DLD1 (cell line): Measurements from ENCODE around the gene USF2.

Experiments
- in situ Hi-C: cut with HindIII; loops from 2 replicates; pipeline ENCODE4 v1.10.0; 2017; ENCODE audit warnings: low sequenced_read_pairs

The USF2 gene

DNA sequence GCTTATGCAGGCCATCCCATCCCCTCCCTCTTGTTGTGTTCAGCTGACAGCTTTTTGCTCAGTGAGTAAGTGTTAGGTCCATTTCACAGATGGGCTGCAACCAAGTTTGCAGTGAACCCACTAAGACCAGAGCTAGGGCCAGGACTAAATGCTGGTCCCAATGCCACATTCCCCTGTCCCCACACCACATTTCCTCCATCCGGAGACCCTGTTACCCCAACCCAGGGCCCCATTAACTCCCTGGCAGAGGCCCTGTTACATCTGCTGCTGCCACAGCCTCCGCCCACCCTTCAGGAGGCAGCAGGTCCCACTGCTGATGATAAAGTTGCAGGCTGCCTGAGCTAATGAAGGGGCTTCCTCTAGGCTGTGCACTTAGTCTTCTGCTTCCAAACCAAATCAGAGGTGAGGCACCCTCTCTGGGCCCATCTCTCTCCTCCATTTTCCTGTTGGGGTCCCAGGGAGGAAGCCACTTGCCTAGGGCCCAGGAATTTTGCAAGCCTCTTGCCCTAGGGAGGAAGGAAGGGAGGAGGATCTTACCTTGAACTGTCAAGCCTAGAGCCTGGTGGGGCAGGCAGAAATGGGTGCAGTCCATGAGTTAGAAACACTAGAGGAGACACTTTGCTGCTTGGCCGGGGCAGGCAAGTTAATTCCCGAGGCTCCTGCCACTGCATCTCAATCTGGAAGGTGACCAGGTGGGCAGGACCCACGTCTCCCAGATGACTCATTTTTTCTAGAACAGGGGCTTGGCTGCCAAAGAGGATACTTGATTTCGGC lies 3.4 kb upstream of the USF2 start:
- in situ Hi-C loops = no loop called here

- in situ Hi-C loops = no loop called here
Observed at GRCh38 chr19:35265900-35266519, 2.8 kb upstream of the USF2 start.

- in situ Hi-C loops = no loop called here
Observed at GRCh38 chr19:35266520-35267352, 2.0 kb upstream of the USF2 start.

- in situ Hi-C loops = no loop called here
Observed at GRCh38 chr19:35267353-35267817, 1.4 kb upstream of the USF2 start.

DNA sequence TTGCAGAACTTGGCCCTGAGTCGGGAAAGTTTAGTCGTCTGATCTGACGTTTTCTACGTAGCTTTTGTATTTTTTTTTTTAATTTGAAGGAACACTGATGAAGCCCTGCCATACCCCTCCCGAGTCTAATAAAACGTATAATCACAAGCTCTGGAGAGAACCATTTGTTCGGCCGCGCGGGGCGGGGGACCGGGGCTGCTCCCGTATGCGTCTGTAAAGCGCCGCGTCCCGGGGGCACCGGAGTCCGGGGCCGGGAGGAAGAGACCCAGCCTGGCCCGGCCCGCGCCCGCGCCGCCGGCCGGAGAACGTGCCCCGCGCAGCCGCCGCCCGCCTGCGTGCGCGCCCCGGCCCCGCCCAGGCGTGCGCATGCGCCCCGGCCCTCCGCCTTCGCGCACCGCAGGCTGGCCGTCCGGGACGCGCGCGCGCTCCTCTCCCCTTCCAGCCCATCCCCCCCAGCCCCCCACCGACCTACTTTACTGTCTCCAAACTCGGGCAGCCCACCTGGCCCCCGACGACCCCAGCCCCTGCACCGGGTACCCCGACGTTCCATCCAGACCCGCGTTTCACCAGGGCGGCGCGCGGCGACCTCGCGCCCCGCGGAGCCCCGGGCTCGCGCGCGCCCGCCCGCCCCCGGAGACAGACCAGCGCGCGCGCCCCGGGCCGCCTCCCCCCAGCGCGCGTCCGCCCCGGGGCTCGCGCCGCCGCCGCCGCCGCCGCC lies 785 bp upstream of the USF2 start:
- in situ Hi-C loops = no loop called here

DNA sequence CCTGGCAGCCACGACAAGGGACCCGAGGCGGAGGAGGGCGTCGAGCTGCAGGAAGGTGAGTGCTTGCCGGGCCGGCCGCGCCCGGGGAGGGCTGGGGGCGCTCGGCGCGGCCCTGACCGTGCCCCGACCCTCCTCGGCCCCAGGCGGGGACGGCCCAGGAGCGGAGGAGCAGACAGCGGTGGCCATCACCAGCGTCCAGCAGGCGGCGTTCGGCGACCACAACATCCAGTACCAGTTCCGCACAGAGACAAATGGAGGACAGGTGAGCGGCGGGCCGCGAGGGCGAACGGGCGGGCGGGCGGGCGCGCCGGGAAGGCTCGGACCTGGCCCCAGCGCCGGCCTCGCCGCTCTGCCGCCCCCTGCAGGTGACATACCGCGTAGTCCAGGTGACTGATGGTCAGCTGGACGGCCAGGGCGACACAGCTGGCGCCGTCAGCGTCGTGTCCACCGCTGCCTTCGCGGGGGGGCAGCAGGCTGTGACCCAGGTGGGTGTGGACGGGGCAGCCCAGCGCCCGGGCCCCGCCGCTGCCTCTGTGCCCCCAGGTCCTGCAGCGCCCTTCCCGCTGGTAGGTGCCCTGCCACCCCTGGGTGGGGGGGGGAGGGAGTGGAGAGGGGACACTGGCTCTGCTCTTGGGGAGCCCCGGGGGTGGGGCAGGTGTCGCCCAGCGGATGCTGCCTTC lies 816 bp downstream of the USF2 start:
- in situ Hi-C loops = no loop called here

DNA sequence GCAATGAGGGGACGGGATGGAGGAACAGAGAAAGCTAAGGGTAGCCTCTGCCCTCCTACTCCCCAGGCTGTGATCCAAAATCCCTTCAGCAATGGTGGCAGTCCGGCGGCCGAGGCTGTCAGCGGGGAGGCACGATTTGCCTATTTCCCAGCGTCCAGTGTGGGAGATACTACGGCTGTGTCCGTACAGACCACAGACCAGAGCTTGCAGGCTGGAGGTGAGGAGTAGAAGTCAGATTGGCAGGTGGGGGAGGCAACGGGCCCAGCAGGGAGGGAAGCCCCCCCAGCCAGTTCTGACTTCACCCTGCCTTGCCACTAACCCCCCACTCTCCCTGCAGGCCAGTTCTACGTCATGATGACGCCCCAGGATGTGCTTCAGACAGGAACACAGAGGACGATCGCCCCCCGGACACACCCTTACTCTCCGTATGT lies 1.6 kb downstream of the USF2 start:
- in situ Hi-C loops = no loop called here

GRCh38 chr19:35271546-35271945 lies 2.8 kb downstream of the USF2 start:
- in situ Hi-C loops = no loop called here

DNA sequence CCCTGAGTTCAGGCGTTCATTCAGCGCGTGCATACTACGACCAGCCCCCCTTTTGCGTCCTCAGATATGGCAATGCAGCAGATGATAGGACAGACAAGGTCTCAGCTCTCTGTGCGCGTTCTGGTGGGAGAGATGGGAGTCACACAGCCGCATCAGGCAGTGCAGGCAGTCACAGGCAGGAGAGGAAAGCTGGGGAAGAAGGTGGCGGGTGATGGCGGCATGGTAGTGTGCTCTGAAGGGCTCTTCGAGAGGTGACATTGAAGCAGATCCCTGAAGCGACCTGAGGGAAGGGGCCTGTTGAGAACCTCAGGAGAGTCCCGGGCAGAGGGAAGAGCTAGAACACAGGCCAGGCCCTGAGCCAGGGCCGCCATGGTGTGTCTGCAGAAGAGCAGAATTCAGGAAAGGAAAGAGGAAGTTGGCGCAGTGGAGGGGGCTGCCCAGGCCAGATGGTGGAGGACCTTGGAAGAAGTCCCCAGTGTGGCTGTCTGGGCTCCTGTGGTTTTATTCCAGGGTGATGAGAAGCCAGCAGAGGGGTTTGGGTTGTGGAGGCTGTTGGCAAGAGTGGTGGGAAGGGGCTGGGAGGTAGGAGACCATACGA lies 3.5 kb downstream of the USF2 start:
- in situ Hi-C loops = no loop called here

DNA sequence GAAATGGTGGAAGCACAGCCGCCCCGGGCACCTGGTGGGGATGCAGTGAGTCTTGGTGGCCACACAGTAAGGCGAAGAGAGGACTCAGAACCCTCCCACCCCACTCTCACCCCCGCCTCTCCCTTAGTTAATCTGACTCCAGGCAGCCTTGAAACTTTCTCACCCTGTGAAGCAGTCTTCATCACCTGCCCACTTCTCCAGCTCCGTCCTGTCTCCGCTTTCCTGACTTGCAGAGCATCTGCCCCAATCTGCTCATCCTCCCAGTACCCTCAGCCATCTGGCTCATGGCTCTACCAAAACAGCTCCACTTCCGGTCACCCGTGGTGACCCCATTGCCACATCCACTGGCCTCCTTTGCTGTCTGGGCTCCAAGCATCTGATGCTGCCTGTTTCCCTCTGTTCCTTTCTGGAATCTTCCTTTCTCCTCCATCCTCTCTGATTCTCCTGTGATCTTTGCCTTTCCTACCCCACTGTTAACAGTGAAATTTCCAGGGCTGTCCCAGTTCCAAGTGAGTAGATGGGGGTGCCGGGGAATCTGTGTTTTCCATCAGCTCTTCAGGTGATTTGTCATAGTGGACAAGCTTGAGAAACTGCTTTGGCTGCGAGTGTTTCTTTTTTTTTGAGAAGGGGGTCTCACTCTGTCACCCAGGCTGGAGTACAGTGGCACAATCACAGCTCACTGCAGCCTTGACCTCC lies 4.3 kb downstream of the USF2 start:
- in situ Hi-C loops = no loop called here

DNA sequence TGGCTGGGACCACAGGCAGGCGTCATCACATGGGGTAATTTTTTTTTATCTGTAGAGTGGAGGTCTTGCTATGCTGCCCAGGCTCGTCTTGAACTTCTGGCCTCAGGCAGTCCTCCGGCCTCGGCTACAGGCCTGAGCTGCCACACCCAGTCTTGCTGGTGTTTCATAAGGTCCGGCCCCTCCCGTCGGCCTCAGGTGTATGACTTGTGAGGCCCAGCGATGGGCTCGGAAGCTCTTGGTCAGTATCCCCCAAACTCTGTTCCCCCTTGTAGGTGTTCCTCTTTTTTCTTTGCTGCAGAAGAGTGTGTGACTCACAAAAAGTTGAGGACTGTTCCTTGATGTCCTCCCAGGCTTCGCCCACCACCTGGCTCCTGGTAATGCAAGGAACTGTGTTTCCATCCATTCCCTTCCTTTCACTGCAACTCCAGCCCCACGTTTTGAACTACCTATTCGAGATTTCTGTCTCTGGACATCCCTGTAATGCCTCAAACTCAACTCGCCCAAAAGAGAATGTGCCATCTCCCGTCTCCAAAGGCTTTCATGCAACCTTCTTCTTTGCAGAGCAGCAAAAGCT lies 5.0 kb downstream of the USF2 start:
- in situ Hi-C loops = no loop called here

DNA sequence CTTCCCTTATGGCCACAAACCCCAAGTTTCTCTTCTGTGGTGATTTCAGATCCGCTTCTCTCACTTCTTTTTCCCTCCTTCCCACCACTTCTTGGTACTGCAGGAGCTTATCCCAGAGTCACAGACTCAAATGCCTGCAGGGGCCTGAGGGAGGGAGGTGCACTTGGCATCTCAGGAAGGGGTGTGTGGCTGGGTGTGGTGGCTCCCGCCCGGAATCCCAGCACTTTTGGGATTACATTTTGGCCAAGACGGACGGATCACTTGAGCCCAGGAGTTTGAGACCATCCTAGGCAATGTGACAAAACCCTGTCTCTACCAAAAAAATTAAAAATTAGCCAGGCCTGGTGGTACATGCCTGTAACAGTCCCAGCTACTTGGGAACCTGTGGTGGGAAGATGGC lies 5.6 kb downstream of the USF2 start:
- in situ Hi-C loops = no loop called here

DNA sequence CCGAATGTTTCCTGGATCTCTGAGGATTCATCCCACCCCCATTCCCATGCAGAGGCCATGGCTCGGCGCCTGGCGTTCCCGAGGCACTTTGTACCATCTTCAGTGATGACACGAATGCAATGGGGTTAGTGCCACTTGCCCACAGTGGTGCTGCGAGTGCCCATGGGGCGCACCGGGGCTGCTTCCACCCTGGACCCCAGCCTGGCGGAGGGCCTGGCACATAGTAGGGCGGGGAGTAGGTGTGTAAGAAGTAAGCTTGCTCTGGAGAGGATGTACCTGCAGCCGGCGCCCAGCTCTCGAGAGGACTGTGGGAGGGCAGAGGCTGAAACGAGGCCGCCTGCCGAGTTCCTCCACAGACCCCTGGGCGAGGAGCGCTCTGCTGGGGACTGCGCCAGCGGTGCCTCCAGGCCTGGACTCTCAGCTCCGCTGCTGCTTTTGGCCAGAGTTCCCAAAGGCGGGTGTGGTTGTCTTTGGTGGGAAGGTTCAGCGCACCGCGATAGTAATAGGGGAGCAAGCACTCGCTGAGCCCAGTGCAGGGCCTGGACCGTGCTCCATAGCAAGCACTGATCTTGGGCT lies 8.0 kb downstream of the USF2 start:
- in situ Hi-C loops = loop anchor here (25.0 kb wide), 1 partner anchor 161 kb away; the partner anchor contains the start of gene FFAR2

DNA sequence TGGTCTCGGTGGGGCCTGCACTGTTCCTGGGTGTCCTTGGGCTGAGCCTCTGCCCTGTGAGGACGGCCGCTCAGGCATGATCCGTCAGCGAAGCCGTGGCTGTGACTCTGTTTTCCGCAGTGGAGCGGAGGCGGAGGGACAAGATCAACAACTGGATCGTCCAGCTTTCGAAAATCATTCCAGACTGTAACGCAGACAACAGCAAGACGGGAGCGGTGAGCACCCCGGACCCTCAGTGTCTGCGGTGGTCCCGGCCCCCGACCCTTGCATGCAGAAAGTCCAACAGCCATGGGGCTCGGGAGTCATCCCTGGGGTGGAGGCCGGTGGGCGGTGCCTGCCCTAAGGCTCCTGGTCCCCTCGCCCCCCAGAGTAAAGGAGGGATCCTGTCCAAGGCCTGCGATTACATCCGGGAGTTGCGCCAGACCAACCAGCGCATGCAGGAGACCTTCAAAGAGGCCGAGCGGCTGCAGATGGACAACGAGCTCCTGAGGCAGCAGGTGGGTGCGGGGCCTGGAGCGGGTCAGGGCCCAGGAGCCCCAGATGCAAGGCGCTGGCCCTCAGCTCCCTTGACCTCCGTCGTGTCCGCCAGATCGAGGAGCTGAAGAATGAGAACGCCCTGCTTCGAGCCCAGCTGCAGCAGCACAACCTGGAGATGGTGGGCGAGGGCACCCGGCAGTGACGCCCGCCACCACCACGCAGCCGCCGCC lies 10.0 kb downstream of the USF2 start:
- in situ Hi-C loops = loop anchor here (25.0 kb wide), 1 partner anchor 159 kb away; the partner anchor contains the start of gene FFAR2

- in situ Hi-C loops = loop anchor here (25.0 kb wide), 1 partner anchor 158 kb away; the partner anchor contains the start of gene FFAR2
Observed at GRCh38 chr19:35279374-35279773, 10.6 kb downstream of the USF2 start.

GRCh38 chr19:35279985-35280821 lies 11.4 kb downstream of the USF2 start:
- in situ Hi-C loops = loop anchor here (25.0 kb wide), 1 partner anchor 157 kb away; the partner anchor contains the start of gene FFAR2

DNA sequence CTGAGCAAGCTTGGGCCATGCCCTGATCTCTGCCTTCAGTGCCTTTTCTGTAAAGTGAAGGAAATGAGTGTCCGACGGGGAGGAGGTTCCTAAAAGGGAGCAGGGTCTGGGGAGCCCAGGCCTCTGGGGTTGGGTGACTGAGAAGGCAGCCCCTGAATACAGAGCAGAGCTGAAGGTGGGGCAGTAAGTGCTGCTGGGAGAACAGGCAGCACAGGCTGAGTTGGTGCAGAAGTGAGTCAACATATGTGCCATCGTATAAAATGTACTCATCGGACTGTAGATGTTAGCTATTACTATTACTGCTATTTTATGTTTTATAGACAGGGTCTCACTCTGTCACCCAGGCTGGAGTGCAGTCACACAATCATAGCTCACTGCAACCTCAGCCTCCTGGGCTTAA lies 12.5 kb downstream of the USF2 start:
- in situ Hi-C loops = loop anchor here (25.0 kb wide), 1 partner anchor 156 kb away; the partner anchor contains the start of gene FFAR2
